Measurements from ENCODE around the gene SYNJ1. TPM values are rescaled to one million over a fixed set of nuclear protein-coding genes. Genes with fewer than 3 reads are reported as not detected.

The SYNJ1 gene
- total and polyA plus RNA-seq, 10 of the 15 experiments (the other 5 are each of a cell fraction or from before 2014, with no cell fraction given), result 1.2 to 7.0 (median 3.5) TPM

- H3K27me3 ChIP-seq (replicated peaks in 1 of 2; ENCODE audit: control insufficient read depth in 2 of 2, insufficient read depth in 2 of 2, low read length in 1 of 2), result no peaks in the 10 kb centered on the region
- no peaks in the 10 kb centered on the region; the same call in 2 of the 3 replicates for H3K9me3 ChIP-seq (replicated peaks; ENCODE audit: control insufficient read depth, insufficient read depth, low read length)
- TSS peak; percentile 69 for BruUV-seq (replicated peaks)
- DNase-seq (ENCODE audit: low read depth, low spot score) (no peak), ATAC-seq (peak; percentile 52), FAIRE-seq (peak; percentile 56)
- in situ Hi-C loops (cut with MboI) (no loop called here), intact Hi-C loops (cut with micrococcal nuclease; ENCODE audit: unreplicated experiment) (no loop called here)
- H2AFZ ChIP-seq (ENCODE audit: control insufficient read depth, low read depth, low read length), result peak overlapping the region; percentile 87
- H3K27ac ChIP-seq (ENCODE audit: control insufficient read depth, insufficient read depth), result peak overlapping the region; percentile 39
- ChIA-PET POLR2A (interaction anchor here (1.2 kb wide), 1 partner anchor 116 kb away, joined by 5 read pairs; the partner anchor contains the start of gene SYNJ1), RAD21 (ENCODE audit: unreplicated experiment) (interaction anchor here (0.6 to 1.7 kb wide), 5 partner anchors 11 to 1590 kb away, joined by 3 to 9 read pairs (median 3); partner anchors contain the start of gene PAXBP1), SMC1A (ENCODE audit: uncharacterized antibody, unreplicated experiment) (no interaction called here), CTCF (interaction anchor here (5.6 kb wide), 1 partner anchor 11 kb away, joined by 50 read pairs; no protein-coding TSS in a partner anchor)
- no peaks in the 10 kb centered on the region for H3K4me1 ChIP-seq (ENCODE audit: control insufficient read depth, insufficient read depth, low read length)
- peak overlapping the region; percentile 90 for H3K4me3 ChIP-seq
- H3K9ac ChIP-seq (ENCODE audit: control insufficient read depth, insufficient read depth, low read length), result peak overlapping the region; percentile 84
- H3K36me3 ChIP-seq (ENCODE audit: control insufficient read depth in 2 of 2, insufficient read depth in 2 of 2, low read length in 1 of 2), result peaks cover 2 to 6% of the 10 kb centered on the region in 2 experiments; a peak in 2 of 4 replicates
- H3K4me2 ChIP-seq (ENCODE audit: control insufficient read depth, insufficient read depth), result peak overlapping the region; percentile 66
- no peaks in the 10 kb centered on the region for H4K20me1 ChIP-seq (ENCODE audit: control insufficient read depth, insufficient read depth)
- peaks cover 5% of the 10 kb centered on the region for H3K79me2 ChIP-seq (ENCODE audit: control insufficient read depth, insufficient read depth, low read length)
- WGBS (ENCODE audit: insufficient coverage, insufficient replicate concordance, low lambda C conversion rate, missing lambda C conversion rate), result 4% methylated on average over 28 of the region's 28 CpGs
- TF ChIP-seq MXI1 (IDR thresholded peaks at IDR 0.05; ENCODE audit: low read depth, low read length), result 0 out of 2 replicates have a peak, but pooled peaks have one; percentile 15
- 0 out of 2 replicates have a peak, but pooled peaks have one; percentile 11 for TF ChIP-seq RAD51 (IDR thresholded peaks at IDR 0.05)
- TF ChIP-seq SUPT20H (IDR thresholded peaks at IDR 0.05; ENCODE audit: borderline replicate concordance, control insufficient read depth, low read depth, low read length), result no peak
- TF ChIP-seq GABPA (IDR thresholded peaks at IDR 0.05; ENCODE audit: low read depth), result no peak
- TF ChIP-seq BMI1 (IDR thresholded peaks at IDR 0.05; ENCODE audit: borderline replicate concordance), result no peak
- no peak for TF ChIP-seq BCLAF1 (IDR thresholded peaks at IDR 0.05)
- 0 out of 4 replicates have a peak, but pooled peaks of 1 of the 2 experiments have one; percentile 16 for TF ChIP-seq ETV6 (conservative IDR thresholded peaks at IDR 0.05 in 1 of 2, IDR thresholded peaks at IDR 0.05 in 1 of 2; ENCODE audit: borderline replicate concordance in 1 of 2, low read depth in 1 of 2)
- no peak for TF ChIP-seq MAX (IDR thresholded peaks at IDR 0.05; ENCODE audit: low read depth, low read length)
- no peak for TF ChIP-seq SKIL (IDR thresholded peaks at IDR 0.05; ENCODE audit: low read depth, poor library complexity, severe bottlenecking)
- no peak for TF ChIP-seq RELB (IDR thresholded peaks at IDR 0.05; ENCODE audit: low read depth)
- no peak for TF ChIP-seq ZBTB33 (IDR thresholded peaks at IDR 0.05)
- no peak for TF ChIP-seq ATF3 (IDR thresholded peaks at IDR 0.05; ENCODE audit: borderline replicate concordance, extremely low read depth, low read depth, low read length)
Measured at GRCh38 chr21:32611471-32611997, 116.3 kb downstream of the SYNJ1 start.
